NCI-H345 treated with DMSO at 0.1 percent for 48 hours (cell line): ENCODE results near the gene TFIP11.
"Not testable (repeated sequence)": the region's sequence is repeated elsewhere in the genome, so short reads cannot be mapped to it uniquely, and the experiment has no call there.

Experiments used
- DNase-seq: peaks from one replicate; lab custom pipeline; 2025; ENCODE audit not compliant: unreplicated experiment; lab: John Stamatoyannopoulos, UW

The TFIP11 gene

GRCh38 chr22:26541167-26541819, 29.0 kb upstream of the TFIP11 start:
- DNase-seq = no peak

GRCh38 chr22:26540119-26540518, 27.8 kb upstream of the TFIP11 start:
- no peak for DNase-seq

GRCh38 chr22:26536762-26537134, 24.5 kb upstream of the TFIP11 start:
- DNase-seq = no peak

GRCh38 chr22:26536056-26536761, 23.9 kb upstream of the TFIP11 start:
- no peak for DNase-seq

GRCh38 chr22:26535603-26535908, 23.3 kb upstream of the TFIP11 start:
- DNase-seq = no peak

- DNase-seq = no peak
Measured at GRCh38 chr22:26534874-26535602, 22.8 kb upstream of the TFIP11 start.

- DNase-seq = no peak
Measured at GRCh38 chr22:26534171-26534855, 22.0 kb upstream of the TFIP11 start.

GRCh38 chr22:26529345-26529744, 17.1 kb upstream of the TFIP11 start:
- DNase-seq = no peak

GRCh38 chr22:26528518-26528917, 16.2 kb upstream of the TFIP11 start:
- not testable (repeated sequence) for DNase-seq

GRCh38 chr22:26527574-26528465, 15.5 kb upstream of the TFIP11 start:
- DNase-seq = no peak

- no peak for DNase-seq
Measured at GRCh38 chr22:26527167-26527566, 14.9 kb upstream of the TFIP11 start.

GRCh38 chr22:26525946-26526564, 13.8 kb upstream of the TFIP11 start:
- DNase-seq = no peak

GRCh38 chr22:26524870-26525269, 12.6 kb upstream of the TFIP11 start:
- no peak for DNase-seq

- no peak for DNase-seq
Measured at GRCh38 chr22:26522592-26522991, 10.3 kb upstream of the TFIP11 start.

GRCh38 chr22:26522012-26522411, 9.7 kb upstream of the TFIP11 start:
- DNase-seq = no peak

- no peak for DNase-seq
Measured at GRCh38 chr22:26517429-26517828, 5.2 kb upstream of the TFIP11 start.

GRCh38 chr22:26516503-26516902, 4.2 kb upstream of the TFIP11 start:
- DNase-seq = no peak

GRCh38 chr22:26515931-26516330, 3.7 kb upstream of the TFIP11 start:
- no peak for DNase-seq

- no peak for DNase-seq
Measured at GRCh38 chr22:26514419-26515161, 2.3 kb upstream of the TFIP11 start.

GRCh38 chr22:26513838-26514237, 1.6 kb upstream of the TFIP11 start:
- no peak for DNase-seq
